CD4-positive, alpha-beta T cell treated with Interleukin-6 at 100 ng/mL for 8 hours (primary cell): Measurements from ENCODE around the gene ANGPTL8.

ENCODE experiments used
- DNase-seq: peaks from one replicate; pipeline ENCODE4 v3.0.0-alpha.2; 2020; ENCODE audit warnings: mixed read lengths, low spot score

Gene ANGPTL8

GRCh38 chr19:11203194-11204075 is 36.0 kb upstream of the ANGPTL8 start:
- DNase-seq, result peak; percentile 13

GRCh38 chr19:11204076-11204602 is 35.3 kb upstream of the ANGPTL8 start:
- no peak for DNase-seq

DNA sequence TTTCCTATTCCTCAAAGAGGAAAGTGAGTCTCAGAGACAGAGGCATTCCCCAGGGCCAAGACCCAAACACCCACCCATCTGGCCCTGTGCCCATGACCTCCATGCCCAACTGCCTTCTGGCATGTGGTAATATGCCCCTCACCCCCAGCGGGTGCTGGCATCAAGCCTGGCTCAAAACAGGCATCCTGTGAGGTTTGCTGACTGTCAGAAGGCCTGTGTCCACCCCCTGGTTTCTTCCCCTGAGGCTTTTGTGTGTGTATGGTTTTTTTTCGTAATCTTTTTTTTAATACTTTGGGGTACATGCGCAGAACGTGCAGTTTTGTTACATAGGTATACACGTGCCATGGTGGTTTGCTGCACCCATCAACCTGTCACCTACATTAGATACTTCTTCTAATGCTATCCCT is 34.5 kb upstream of the ANGPTL8 start:
- no peak for DNase-seq

GRCh38 chr19:11205939-11206570 is 33.4 kb upstream of the ANGPTL8 start:
- no peak for DNase-seq

DNA sequence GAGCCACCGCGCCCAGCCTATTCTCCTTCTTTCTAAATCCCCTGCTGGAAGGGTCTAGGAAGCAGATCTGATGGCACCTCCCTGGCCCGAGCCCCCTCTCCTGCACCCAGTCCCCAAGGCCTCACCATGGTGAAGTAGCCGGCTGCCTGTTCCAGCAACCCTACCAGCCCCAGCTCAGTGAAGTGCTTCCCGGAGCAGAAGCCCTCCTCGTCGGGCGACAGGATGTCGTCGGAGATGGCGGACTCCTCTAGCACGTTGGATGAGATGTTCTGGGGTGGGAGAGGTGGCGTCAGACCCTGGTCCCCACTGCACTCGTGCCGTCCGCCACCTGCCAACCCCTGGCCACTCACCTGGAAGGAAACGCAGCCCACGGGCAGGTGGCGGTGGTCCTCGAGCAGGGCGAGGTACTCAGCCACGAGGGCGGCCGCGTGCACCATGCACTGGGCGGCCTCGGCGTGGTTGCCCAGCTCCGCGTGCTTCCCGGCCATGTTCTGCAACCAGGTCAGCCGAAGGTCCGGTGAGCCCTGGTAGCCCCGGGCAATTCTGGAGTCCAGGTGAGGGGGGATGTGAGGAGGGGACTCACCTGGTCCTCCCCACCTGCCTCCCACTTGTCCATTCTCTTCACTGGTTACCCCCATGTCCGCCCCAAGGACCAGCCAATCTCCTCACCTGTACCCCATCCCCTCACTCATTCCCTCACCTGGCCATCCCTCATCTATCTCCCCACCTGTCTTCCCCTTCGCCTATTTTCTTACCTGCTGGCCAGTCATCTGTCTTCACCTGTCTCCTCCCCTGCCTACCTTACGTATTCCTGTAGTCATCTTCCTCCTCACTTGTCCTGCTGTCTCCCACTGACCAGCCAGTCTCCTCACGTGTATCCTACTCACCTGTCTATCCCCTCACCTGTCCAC is 30.6 kb upstream of the ANGPTL8 start:
- no peak for DNase-seq

- no peak for DNase-seq
These were observed 29.4 kb upstream of the ANGPTL8 start for GRCh38 chr19:11209839-11210655.

DNA sequence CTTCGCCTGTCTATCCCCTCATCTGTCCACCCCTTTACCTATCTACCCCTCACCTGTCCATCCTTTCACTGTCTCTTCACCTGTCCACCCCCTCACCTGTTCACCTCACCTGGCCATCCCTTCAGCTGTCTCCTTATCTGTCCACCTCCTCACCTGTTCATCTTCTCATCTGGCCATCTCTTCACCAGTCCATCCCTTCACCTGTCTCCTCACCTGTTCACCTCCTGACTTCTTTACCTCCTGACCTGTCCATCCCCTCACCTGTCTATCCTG is 28.8 kb upstream of the ANGPTL8 start:
- DNase-seq, result no peak

DNA sequence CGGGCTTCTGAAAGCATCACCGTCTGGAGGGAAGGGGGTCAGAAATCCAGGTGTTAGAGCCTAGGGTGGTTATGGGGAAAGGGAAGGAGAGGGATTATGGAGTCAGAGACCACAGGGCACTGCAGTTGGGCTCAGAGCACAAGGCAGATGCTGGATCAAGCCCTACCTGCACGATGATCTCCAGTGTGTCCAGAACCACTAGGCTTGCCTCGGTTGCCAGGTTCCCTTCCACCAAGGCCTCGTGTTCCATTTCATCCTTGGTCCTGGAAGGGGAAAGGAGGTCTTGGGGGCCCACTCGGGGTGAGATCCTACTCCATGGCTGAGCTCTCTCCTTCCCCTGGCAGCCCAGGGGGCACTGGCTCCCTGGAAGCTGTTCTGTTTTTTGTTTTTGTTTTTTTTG is 25.0 kb upstream of the ANGPTL8 start:
- DNase-seq, result no peak

DNA sequence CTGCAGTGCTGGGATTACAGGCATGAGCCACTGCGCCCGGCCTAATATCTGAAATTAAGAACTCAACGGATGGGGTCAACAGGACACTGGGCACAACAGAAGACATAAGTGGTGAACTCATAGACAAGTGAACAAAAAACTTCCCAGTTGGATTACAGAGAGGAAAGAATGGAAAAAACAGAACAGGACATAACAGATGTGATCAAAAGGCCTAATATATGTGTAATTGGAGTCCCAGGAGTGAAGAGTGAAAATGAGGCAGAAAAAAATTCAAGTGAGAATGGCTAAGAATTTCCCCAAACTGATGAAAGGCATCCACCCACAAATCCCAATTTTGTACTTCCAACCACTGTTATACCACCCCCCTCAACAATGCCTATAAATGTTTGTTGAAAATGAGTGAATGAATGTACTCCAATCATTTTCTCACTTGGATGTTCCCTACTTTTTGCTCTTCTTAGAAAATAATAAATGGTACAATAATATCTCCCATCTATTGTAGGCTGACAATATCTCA is 18.3 kb upstream of the ANGPTL8 start:
- DNase-seq, result no peak

- no peak for DNase-seq
These were observed 16.2 kb upstream of the ANGPTL8 start for GRCh38 chr19:11223200-11223599.

GRCh38 chr19:11224429-11224828 is 15.0 kb upstream of the ANGPTL8 start:
- no peak for DNase-seq

- no peak for DNase-seq
These were observed 14.2 kb upstream of the ANGPTL8 start for GRCh38 chr19:11225172-11225571.

GRCh38 chr19:11225815-11226214 is 13.6 kb upstream of the ANGPTL8 start:
- no peak for DNase-seq

DNA sequence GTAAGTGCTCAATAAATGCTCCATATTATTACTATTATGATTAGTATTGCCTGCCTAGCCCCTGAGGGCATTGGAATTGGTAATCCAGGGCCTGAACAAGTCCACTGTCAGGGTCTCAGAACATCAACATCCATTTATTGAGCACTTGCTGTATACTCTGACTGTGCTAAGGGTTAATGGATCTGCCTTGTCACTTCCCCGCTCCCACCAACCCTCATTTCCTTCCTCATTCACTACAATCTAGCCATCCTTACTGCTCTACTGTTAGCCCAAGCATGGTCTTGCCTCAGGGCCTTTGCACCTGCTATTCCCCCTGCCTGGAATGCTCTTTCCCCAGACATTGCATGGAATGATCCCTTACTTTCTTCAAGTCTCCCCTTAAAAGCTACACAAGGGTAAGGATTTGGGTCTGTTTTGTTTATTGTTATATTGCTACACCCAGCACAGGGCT is 12.7 kb upstream of the ANGPTL8 start:
- no peak for DNase-seq

- no peak for DNase-seq
These were observed 12.1 kb upstream of the ANGPTL8 start for GRCh38 chr19:11227195-11227886.

- DNase-seq, result no peak
These were observed 8.6 kb upstream of the ANGPTL8 start for GRCh38 chr19:11230621-11231386.

GRCh38 chr19:11232555-11232954 is 6.9 kb upstream of the ANGPTL8 start:
- DNase-seq, result no peak

- DNase-seq, result no peak
These were observed 6.3 kb upstream of the ANGPTL8 start for GRCh38 chr19:11233073-11233472.

GRCh38 chr19:11234486-11235075 is 4.8 kb upstream of the ANGPTL8 start:
- DNase-seq, result no peak
